ENCODE measurements around the gene MRPS11. TPM values are rescaled to one million over a fixed set of nuclear protein-coding genes. Genes with fewer than 3 reads are reported as not detected.

The MRPS11 gene
- total RNA-seq, 3 donors from 2014 or later: 23.4 to 26.7 (median 25.6) TPM

GRCh38 chr15:88525418-88525817 lies 57.9 kb downstream of the MRPS11 start:
- H3K4me1 ChIP-seq: no peaks in the 10 kb centered on the region
- no peaks in the 10 kb centered on the region for H3K36me3 ChIP-seq
- no peak for DNase-seq (ENCODE audit: low spot score in 2 of 2)
- H3K9me3 ChIP-seq: no peaks in the 10 kb centered on the region
- TF ChIP-seq POLR2A (IDR thresholded peaks at IDR 0.05) (no peak), CTCF (IDR thresholded peaks at IDR 0.05) (no peak), POLR2AphosphoS5 (IDR thresholded peaks at IDR 0.05) (no peak)
- H3K27me3 ChIP-seq: no peaks in the 10 kb centered on the region
- intact Hi-C loops (cut with DNase I; ENCODE audit: low total_unique reads): no loop called here
- H3K27ac ChIP-seq: no peak overlapping the region
- H3K4me3 ChIP-seq: no peak overlapping the region

DNA sequence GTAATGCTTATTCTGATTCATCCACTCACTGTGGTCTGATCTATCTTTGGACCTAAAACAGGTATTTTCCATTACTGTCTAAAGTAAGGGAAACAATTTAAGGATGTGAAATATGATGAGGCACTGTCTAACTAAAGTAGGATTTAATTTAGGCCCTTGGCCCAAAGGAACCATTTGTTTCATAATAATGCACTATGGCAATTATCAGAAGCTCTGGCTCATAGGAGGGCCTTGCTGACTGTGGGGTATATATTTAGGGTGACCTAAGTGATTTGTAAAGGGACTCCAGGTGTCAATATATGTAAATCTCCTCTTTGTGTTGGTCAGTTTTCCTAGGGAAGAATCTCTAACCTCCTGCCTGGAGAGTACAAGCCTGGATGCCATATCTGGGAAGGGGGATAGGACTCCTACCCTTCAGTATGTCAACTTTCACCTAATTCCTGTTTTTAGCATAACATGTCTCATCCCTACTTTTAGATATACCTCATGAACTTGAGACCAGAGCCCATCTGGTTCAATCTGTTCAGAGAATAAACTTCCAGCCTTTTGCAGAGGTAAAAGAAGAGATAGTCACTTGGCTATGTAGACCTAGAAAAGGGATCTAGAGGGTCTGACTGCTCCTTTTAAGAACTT lies 58.9 kb downstream of the MRPS11 start:
- Histone ChIP-seq H3K27ac (no peak overlapping the region), H3K27me3 (no peaks in the 10 kb centered on the region), H3K36me3 (no peaks in the 10 kb centered on the region), H3K9me3 (no peaks in the 10 kb centered on the region), H3K4me1 (no peaks in the 10 kb centered on the region), H3K4me3 (no peak overlapping the region)
- DNase-seq (ENCODE audit: low spot score in 2 of 2): no peak
- intact Hi-C loops (cut with DNase I; ENCODE audit: low total_unique reads): no loop called here
- no peak for TF ChIP-seq POLR2AphosphoS5 (IDR thresholded peaks at IDR 0.05)

DNA sequence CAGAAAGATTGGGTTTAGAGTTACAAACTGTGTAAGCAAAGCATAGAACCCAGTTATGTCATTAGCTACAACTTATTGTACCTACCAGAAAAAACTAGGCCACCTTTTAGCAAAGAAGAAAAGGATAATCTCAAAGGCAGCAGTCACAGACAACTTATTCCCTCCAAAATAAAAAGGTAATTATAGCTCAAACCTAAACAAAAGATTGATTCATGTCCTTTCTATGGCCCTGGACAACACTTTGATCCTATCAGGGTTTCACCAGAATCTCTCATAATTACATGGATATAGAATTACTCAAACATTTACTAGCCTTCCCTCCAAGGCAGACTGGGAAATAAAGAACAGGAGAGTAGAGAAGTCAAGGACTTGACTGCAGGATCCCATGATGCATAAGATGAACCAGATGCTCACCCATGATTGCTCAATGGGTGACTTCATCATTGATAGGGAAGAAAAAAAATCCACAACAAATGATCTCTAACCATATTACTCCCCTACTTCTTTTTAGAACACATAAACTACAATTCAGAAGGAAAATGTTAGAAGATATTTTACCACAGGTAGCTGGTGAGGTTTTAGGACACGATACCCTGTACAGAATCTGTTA lies 61.6 kb downstream of the MRPS11 start:
- no peaks in the 10 kb centered on the region for H3K36me3 ChIP-seq
- H3K4me1 ChIP-seq: no peaks in the 10 kb centered on the region
- no peak overlapping the region for H3K27ac ChIP-seq
- no peak for TF ChIP-seq POLR2A (IDR thresholded peaks at IDR 0.05)
- TF ChIP-seq CTCF (IDR thresholded peaks at IDR 0.05): no peak
- intact Hi-C loops (cut with DNase I; ENCODE audit: low total_unique reads): no loop called here
- H3K9me3 ChIP-seq: no peaks in the 10 kb centered on the region
- no peaks in the 10 kb centered on the region for H3K27me3 ChIP-seq
- no peak overlapping the region for H3K4me3 ChIP-seq
- no peak for DNase-seq (ENCODE audit: low spot score in 2 of 2)

Other genes with a start within 250 kb of the MRPS11 start
- gene NTRK3, start 211.0 kb upstream of the MRPS11 start, total RNA-seq: 10 to 100 TPM in 2 of 3 donors, 1 to 10 TPM in 1; 1.9 to 23.6 (median 13.8) TPM
- gene MRPL46, start 320 bp upstream of the MRPS11 start, total RNA-seq: 10 to 100 TPM; 19.0 to 25.0 (median 20.8) TPM
- 10 to 100 TPM in 2 of 3 donors, 1 to 10 TPM in 1; 7.2 to 19.6 (median 12.1) TPM for gene DET1, start 79.0 kb downstream of the MRPS11 start, total RNA-seq
- gene AEN, start 153.6 kb downstream of the MRPS11 start, total RNA-seq: 10 to 100 TPM; 11.7 to 21.6 (median 18.1) TPM
- gene ISG20, start 171.3 kb downstream of the MRPS11 start, total RNA-seq: 10 to 100 TPM in 2 of 3 donors, 1 to 10 TPM in 1; 7.4 to 34.4 (median 18.6) TPM